Gastroesophageal sphincter (tissue), 3 donors: Measurements from ENCODE around the gene MSMB.

Experiments
- CTCF ChIP-seq, 4 experiments: fragments of 200-600 bp in 2 of 4; fragments of 450-650 bp in 2 of 4; sonication (generic) in 1 of 4; IDR thresholded peaks; one replicate each; pipeline ENCODE4 v1.5.1; 2017 to 2019; ENCODE audit warnings: antibody characterized with exemption in 4 of 4, mild to moderate bottlenecking in 2 of 4, moderate library complexity in 2 of 4
- POLR2A ChIP-seq, 2 donors: fragments of 450-650 bp; IDR thresholded peaks; one replicate each; pipeline ENCODE4 v1.6.1; 2017; ENCODE audit warnings: antibody characterized with exemption in 2 of 2, mild to moderate bottlenecking in 2 of 2, moderate library complexity in 1 of 2

GRCh38 chr10:46040004-46040403 is 6.1 kb downstream of the MSMB start:
- no peak for TF ChIP-seq POLR2A (IDR thresholded peaks at IDR 0.05)
- no peak for TF ChIP-seq CTCF (IDR thresholded peaks at IDR 0.05)
